ENCODE measurements around the gene GLT1D1.

- TF ChIP-seq CTCF (IDR thresholded peaks at IDR 0.05) (no peak), POLR2AphosphoS5 (IDR thresholded peaks at IDR 0.05) (no peak), POLR2A (IDR thresholded peaks at IDR 0.05) (no peak), EP300 (IDR thresholded peaks at IDR 0.05) (no peak)
These were observed 1.1 kb upstream of the GLT1D1 start for GRCh38 chr12:128852026-128852698.
